ENCODE results near the gene MAOB. TPM values are rescaled to one million over a fixed set of nuclear protein-coding genes. Genes with fewer than 3 reads are reported as not detected.

Gene MAOB
- total RNA-seq, 1 experiment from 2014 or later: not detected

- Mint-ChIP-seq H3K27me3 (ENCODE audit: insufficient read depth, unreplicated experiment) (peaks cover 85% of the 10 kb centered on the region), H3K36me3 (ENCODE audit: insufficient read depth, unreplicated experiment) (no peaks in the 10 kb centered on the region), H3K27ac (ENCODE audit: low read depth, unreplicated experiment) (no peak overlapping the region), H3K4me1 (ENCODE audit: insufficient read depth, unreplicated experiment) (peaks cover 8% of the 10 kb centered on the region), H3K4me3 (ENCODE audit: unreplicated experiment) (no peak overlapping the region), H3K9me3 (ENCODE audit: unreplicated experiment) (no peaks in the 10 kb centered on the region)
- ChIA-PET CTCF (interaction anchor here (1.2 to 5.7 kb wide), 3 partner anchors 82 to 195 kb away, joined by 3 to 48 read pairs (median 6); no protein-coding TSS in a partner anchor), POLR2A (no interaction called here)
- intact Hi-C loops (cut with micrococcal nuclease): loop anchor here (5.0 kb wide), 4 partner anchors 96 to 1971 kb away; partner anchors contain the start of gene MAOA
- no peak for DNase-seq (ENCODE audit: unreplicated experiment)
- no peak for TF ChIP-seq CTCF (IDR thresholded peaks at IDR 0.05; ENCODE audit: unreplicated experiment)
- no TSS peak for BruUV-seq (replicated peaks)
Observed at GRCh38 chrX:43753637-43754036, 128.6 kb downstream of the MAOB start.

DNA sequence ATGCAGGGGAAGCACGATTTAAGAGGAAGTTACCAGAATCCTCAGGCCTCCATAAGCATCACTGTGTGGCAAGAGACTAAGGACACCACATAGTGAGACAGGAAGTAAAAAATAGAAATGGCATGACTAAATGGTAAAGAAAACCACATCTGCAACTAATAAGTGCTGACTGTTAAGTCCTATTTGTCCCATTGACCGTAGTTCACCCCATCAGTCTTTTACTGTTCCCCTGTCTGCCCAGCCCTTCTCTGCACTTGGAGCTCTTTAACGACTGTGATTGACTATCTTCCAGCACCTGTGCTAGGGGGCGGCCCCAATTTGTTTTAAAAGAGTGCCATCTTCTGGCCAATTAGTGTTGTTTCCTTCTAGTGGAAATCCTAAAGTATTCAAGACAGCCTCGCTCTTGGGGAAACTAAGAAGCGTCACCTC is 132.0 kb downstream of the MAOB start:
- no peak overlapping the region for H3K27ac Mint-ChIP-seq (ENCODE audit: low read depth, unreplicated experiment)
- POLR2A ChIA-PET: interaction anchor here (0.6 to 2.1 kb wide), 13 partner anchors 43 to 813 kb away, joined by 3 to 7 read pairs (median 3); no protein-coding TSS in a partner anchor
- BruUV-seq (replicated peaks): no TSS peak

GRCh38 chrX:43747476-43747875 is 134.8 kb downstream of the MAOB start:
- H3K4me1 Mint-ChIP-seq (ENCODE audit: insufficient read depth, unreplicated experiment): peaks cover 13% of the 10 kb centered on the region
- intact Hi-C loops (cut with micrococcal nuclease): no loop called here

More for the DNA sequence above, 132.0 kb downstream of the MAOB start:
- Mint-ChIP-seq H3K27me3 (ENCODE audit: insufficient read depth, unreplicated experiment) (peaks cover 68% of the 10 kb centered on the region), H3K4me3 (ENCODE audit: unreplicated experiment) (no peak overlapping the region), H3K36me3 (ENCODE audit: insufficient read depth, unreplicated experiment) (peaks cover 11% of the 10 kb centered on the region), H3K4me1 (ENCODE audit: insufficient read depth, unreplicated experiment) (peaks cover 8% of the 10 kb centered on the region), H3K9me3 (ENCODE audit: unreplicated experiment) (no peaks in the 10 kb centered on the region)
- CTCF ChIA-PET: interaction anchor here (0.6 to 5.7 kb wide), 20 partner anchors 10 to 1950 kb away, joined by 3 to 48 read pairs (median 4); no protein-coding TSS in a partner anchor
- DNase-seq (ENCODE audit: unreplicated experiment): peak; percentile 82
- TF ChIP-seq CTCF (IDR thresholded peaks at IDR 0.05; ENCODE audit: unreplicated experiment): peak; percentile 66
- intact Hi-C loops (cut with micrococcal nuclease): loop anchor here (1.0 to 5.0 kb wide), 6 partner anchors 93 to 1968 kb away; partner anchors contain the start of gene MAOA

More at GRCh38 chrX:43747476-43747875, 134.8 kb downstream of the MAOB start:
- BruUV-seq (replicated peaks): no TSS peak
- no peak for DNase-seq (ENCODE audit: unreplicated experiment)
- Mint-ChIP-seq H3K36me3 (ENCODE audit: insufficient read depth, unreplicated experiment) (peaks cover 33% of the 10 kb centered on the region), H3K27me3 (ENCODE audit: insufficient read depth, unreplicated experiment) (peaks cover 67% of the 10 kb centered on the region), H3K27ac (ENCODE audit: low read depth, unreplicated experiment) (no peak overlapping the region), H3K4me3 (ENCODE audit: unreplicated experiment) (no peak overlapping the region), H3K9me3 (ENCODE audit: unreplicated experiment) (no peaks in the 10 kb centered on the region)
- ChIA-PET POLR2A (interaction anchor here (0.8 to 1.4 kb wide), 2 partner anchors 13 to 92 kb away, joined by 4 to 5 read pairs; partner anchors contain the start of gene MAOA), CTCF (interaction anchor here (0.7 kb wide), 1 partner anchor 190 kb away, joined by 3 read pairs; no protein-coding TSS in a partner anchor)
- TF ChIP-seq CTCF (IDR thresholded peaks at IDR 0.05; ENCODE audit: unreplicated experiment): no peak

All from MCF 10A (cell line).